ENCODE measurements around the gene ABCC8.

DNA sequence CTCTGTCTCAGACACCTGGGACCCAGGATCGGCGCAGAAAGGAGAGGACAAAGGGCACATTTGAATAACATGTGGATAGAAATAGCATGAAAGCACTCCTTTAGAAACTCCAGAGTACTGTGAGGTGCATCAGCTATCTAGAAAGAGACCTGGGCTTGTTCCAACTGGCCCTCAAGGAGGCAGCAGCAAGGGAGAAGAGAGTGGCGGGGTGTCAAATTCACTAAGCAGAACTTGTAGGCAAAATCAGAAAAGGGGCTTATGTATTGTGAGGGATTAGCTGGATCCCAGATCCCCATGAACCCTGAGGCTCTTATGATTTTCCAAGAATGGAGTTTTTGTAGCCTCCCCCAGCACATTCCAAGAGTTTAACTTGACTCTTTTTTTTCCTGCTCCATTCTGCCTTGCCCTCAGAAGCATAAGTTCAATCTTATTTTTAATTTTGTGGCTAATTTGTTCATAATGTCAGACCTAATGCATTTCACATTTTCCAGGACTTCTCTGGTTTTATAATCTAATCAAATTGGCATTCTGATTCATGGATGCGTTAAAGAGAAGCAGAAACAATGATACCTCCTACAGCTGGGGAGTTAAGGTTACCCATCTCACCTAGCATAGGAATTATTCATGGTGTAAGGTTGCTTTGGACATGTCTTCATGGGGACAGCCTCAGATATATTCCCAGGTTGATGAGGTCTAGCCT, 34.0 kb upstream of the ABCC8 start:
- TF ChIP-seq, protein P1, sequence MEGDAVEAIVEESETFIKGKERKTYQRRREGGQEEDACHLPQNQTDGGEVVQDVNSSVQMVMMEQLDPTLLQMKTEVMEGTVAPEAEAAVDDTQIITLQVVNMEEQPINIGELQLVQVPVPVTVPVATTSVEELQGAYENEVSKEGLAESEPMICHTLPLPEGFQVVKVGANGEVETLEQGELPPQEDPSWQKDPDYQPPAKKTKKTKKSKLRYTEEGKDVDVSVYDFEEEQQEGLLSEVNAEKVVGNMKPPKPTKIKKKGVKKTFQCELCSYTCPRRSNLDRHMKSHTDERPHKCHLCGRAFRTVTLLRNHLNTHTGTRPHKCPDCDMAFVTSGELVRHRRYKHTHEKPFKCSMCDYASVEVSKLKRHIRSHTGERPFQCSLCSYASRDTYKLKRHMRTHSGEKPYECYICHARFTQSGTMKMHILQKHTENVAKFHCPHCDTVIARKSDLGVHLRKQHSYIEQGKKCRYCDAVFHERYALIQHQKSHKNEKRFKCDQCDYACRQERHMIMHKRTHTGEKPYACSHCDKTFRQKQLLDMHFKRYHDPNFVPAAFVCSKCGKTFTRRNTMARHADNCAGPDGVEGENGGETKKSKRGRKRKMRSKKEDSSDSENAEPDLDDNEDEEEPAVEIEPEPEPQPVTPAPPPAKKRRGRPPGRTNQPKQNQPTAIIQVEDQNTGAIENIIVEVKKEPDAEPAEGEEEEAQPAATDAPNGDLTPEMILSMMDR (tag by site-specific recombination; IDR thresholded peaks at IDR 0.05): no peak
- TF ChIP-seq ZNF2 (tag by site-specific recombination; IDR thresholded peaks at IDR 0.05) (no peak), ZNF391 (tag by site-specific recombination; IDR thresholded peaks at IDR 0.05; ENCODE audit: borderline replicate concordance, low read depth) (no peak), ZNF274 (IDR thresholded peaks at IDR 0.05; ENCODE audit: low read length) (no peak), ZNF274 (tag by site-specific recombination; IDR thresholded peaks at IDR 0.05; ENCODE audit: borderline replicate concordance) (no peak), KLF10 (tag by site-specific recombination; IDR thresholded peaks at IDR 0.05) (no peak), ZNF140 (tag by site-specific recombination; IDR thresholded peaks at IDR 0.05) (no peak), ZNF701 (tag by site-specific recombination; IDR thresholded peaks at IDR 0.05) (no peak)
- TF ChIP-seq, protein P2, sequence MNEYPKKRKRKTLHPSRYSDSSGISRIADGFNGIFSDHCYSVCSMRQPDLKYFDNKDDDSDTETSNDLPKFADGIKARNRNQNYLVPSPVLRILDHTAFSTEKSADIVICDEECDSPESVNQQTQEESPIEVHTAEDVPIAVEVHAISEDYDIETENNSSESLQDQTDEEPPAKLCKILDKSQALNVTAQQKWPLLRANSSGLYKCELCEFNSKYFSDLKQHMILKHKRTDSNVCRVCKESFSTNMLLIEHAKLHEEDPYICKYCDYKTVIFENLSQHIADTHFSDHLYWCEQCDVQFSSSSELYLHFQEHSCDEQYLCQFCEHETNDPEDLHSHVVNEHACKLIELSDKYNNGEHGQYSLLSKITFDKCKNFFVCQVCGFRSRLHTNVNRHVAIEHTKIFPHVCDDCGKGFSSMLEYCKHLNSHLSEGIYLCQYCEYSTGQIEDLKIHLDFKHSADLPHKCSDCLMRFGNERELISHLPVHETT (tag by site-specific recombination; IDR thresholded peaks at IDR 0.05): no peak
- TF ChIP-seq, protein P3, sequence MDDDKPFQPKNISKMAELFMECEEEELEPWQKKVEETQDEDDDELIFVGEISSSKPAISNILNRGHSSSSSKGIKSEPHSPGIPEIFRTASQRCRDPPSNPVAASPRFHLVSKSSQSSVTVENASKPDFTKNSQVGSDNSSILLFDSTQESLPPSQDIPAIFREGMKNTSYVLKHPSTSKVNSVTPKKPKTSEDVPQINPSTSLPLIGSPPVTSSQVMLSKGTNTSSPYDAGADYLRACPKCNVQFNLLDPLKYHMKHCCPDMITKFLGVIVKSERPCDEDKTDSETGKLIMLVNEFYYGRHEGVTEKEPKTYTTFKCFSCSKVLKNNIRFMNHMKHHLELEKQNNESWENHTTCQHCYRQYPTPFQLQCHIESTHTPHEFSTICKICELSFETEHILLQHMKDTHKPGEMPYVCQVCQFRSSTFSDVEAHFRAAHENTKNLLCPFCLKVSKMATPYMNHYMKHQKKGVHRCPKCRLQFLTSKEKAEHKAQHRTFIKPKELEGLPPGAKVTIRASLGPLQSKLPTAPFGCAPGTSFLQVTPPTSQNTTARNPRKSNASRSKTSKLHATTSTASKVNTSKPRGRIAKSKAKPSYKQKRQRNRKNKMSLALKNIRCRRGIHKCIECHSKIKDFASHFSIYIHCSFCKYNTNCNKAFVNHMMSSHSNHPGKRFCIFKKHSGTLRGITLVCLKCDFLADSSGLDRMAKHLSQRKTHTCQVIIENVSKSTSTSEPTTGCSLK (tag by site-specific recombination; IDR thresholded peaks at IDR 0.05): no peak
- TF ChIP-seq, protein P4, sequence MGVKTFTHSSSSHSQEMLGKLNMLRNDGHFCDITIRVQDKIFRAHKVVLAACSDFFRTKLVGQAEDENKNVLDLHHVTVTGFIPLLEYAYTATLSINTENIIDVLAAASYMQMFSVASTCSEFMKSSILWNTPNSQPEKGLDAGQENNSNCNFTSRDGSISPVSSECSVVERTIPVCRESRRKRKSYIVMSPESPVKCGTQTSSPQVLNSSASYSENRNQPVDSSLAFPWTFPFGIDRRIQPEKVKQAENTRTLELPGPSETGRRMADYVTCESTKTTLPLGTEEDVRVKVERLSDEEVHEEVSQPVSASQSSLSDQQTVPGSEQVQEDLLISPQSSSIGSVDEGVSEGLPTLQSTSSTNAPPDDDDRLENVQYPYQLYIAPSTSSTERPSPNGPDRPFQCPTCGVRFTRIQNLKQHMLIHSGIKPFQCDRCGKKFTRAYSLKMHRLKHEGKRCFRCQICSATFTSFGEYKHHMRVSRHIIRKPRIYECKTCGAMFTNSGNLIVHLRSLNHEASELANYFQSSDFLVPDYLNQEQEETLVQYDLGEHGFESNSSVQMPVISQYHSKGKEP (tag by site-specific recombination; IDR thresholded peaks at IDR 0.05): no peak
